HepG2 (cell line): Measurements from ENCODE around the gene TMBIM1. TPM values are rescaled to one million over a fixed set of nuclear protein-coding genes. Genes with fewer than 3 reads are reported as not detected.

Experiments
- GTF3A ChIP-seq: sonication (generic); formaldehyde crosslinking; conservative IDR thresholded peaks from 2 replicates; pipeline ENCODE4 v1.4.0; 2020; ENCODE audit warnings: mild to moderate bottlenecking, missing genetic modification reagents
- MAFF ChIP-seq: IDR thresholded peaks from 2 replicates; pipeline ENCODE4 v1.6.1; 2011; ENCODE audit warnings: low read depth, low read length, improper control_type of control experiment
- MED8 ChIP-seq: sonication (generic); formaldehyde crosslinking; IDR thresholded peaks from 2 replicates; pipeline ENCODE4 v1.8.1; 2023; ENCODE audit warnings: mild to moderate bottlenecking, missing genetic modification reagents; ENCODE audit not compliant: insufficient replicate concordance
- MZF1 ChIP-seq: sonication (generic); formaldehyde crosslinking; IDR thresholded peaks from 2 replicates; pipeline ENCODE4 v1.8.1; 2023; ENCODE audit warnings: mild to moderate bottlenecking, missing genetic modification reagents, borderline replicate concordance
- PAWR ChIP-seq: sonication (generic); formaldehyde crosslinking; IDR thresholded peaks from 2 replicates; pipeline ENCODE4 v1.4.0; 2020; ENCODE audit warnings: missing genetic modification reagents, mild to moderate bottlenecking, borderline replicate concordance
- TAF15 ChIP-seq: fragments of 200-400 bp; formaldehyde crosslinking; IDR thresholded peaks from one replicate; pipeline ENCODE4 v1.6.1; 2018; ENCODE audit warnings: mild to moderate bottlenecking, low read depth, low read length; ENCODE audit not compliant: poor library complexity, severe bottlenecking
- ZBTB20 ChIP-seq: sonication (generic); formaldehyde crosslinking; IDR thresholded peaks from 2 replicates; pipeline ENCODE4 v1.8.1; 2023; ENCODE audit warnings: missing genetic modification reagents, low read depth, mild to moderate bottlenecking, borderline replicate concordance
- ZNF354B ChIP-seq: sonication (generic); formaldehyde crosslinking; IDR thresholded peaks from 2 replicates; pipeline ENCODE4 v1.8.0; 2022; ENCODE audit warnings: mild to moderate bottlenecking, missing genetic modification reagents
- ZNF430 ChIP-seq: sonication (generic); formaldehyde crosslinking; IDR thresholded peaks from 2 replicates; pipeline ENCODE4 v1.9.0; 2021; ENCODE audit warnings: mild to moderate bottlenecking, missing genetic modification reagents
- ZNF547 ChIP-seq: sonication (generic); formaldehyde crosslinking; IDR thresholded peaks from 2 replicates; pipeline ENCODE4 v1.5.1; 2020; ENCODE audit warnings: mild to moderate bottlenecking, missing genetic modification reagents
- polyA plus RNA-seq, 8 experiments: library from polyadenylated mRNA; depleted of rRNA in 3 of 8; stranded (reverse) in 7 of 8; unstranded in 1 of 8; fragments of >200 nt; fragmentation: Illumina TruSeq in 4 of 8; extraction: Trizol in 4 of 8; gene quantifications; 2 replicates each; pipeline versions ENCODE4 v1.2.1 to v1.2.3, GENCODE V29; 2011 to 2016; ENCODE audit warnings: low read depth in 4 of 8, missing spikeins in 1 of 8, mixed read lengths in 1 of 8; ENCODE audit not compliant: insufficient read depth in 1 of 8
- total RNA-seq, 5 experiments: library from RNA; depleted of rRNA; stranded (reverse); fragments of >200 nt; fragmentation: Illumina TruSeq; extraction: Trizol; gene quantifications; 2 replicates each; pipeline ENCODE4 v1.2.3, GENCODE V29; 2016; ENCODE audit warnings: low read depth in 1 of 5
- TF ChIP-seq, protein P1 (sequence below): sonication (generic); formaldehyde crosslinking; IDR thresholded peaks from 2 replicates; pipeline ENCODE4 v1.8.0; 2022; ENCODE audit warnings: missing genetic modification reagents, mild to moderate bottlenecking, moderate library complexity, borderline replicate concordance
- TF ChIP-seq, protein P2 (sequence below): IDR thresholded peaks from 2 replicates; pipeline ENCODE4 v1.6.1; 2012; ENCODE audit warnings: inconsistent platforms
- TF ChIP-seq, protein P3 (sequence below): IDR thresholded peaks from 2 replicates; pipeline ENCODE4 v1.6.1; 2016; ENCODE audit warnings: mild to moderate bottlenecking, missing biosample characterization, missing genetic modification reagents
- TF ChIP-seq, protein P4 (sequence below): sonication (generic); formaldehyde crosslinking; IDR thresholded peaks from 2 replicates; pipeline ENCODE4 v1.8.1; 2022; ENCODE audit warnings: low read depth, mild to moderate bottlenecking, missing genetic modification reagents

TMBIM1 gene
- total and polyA plus RNA-seq, 2 of the 13 experiments (the other 11 are each of a cell fraction or from before 2014, with no cell fraction given): 127 to 139 TPM

DNA sequence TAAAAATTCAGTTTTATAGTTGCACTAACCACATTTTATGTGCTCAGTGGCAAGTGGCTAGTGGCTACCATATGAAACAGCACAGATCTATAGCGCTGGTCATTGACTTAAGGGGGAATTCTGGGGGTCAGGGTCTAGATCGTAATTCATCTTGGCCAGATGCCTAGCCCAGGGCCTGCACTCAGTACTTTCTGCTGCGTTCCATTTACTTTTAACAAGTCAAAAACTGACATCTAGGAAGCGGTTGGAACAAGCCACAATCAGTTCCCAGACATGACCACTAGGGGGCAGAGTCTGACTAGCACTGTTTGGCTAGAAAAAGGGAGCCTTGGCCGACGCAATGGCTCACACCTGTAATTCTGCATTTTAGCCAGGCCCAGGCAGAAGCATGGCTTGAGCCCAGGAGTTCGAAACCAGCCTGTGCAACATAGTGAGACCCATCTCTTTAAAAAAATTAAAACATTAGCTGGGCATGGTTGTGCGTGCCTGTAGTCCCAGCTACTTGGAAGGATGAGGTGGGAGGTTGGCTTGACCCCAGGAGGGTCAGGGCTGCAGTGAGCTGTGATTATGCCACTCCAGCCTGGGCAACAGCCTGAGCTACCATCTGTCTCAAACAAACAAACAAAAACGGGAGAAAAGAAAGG lies 9.0 kb upstream of the TMBIM1 start (continued):
- TF ChIP-seq, protein P1, sequence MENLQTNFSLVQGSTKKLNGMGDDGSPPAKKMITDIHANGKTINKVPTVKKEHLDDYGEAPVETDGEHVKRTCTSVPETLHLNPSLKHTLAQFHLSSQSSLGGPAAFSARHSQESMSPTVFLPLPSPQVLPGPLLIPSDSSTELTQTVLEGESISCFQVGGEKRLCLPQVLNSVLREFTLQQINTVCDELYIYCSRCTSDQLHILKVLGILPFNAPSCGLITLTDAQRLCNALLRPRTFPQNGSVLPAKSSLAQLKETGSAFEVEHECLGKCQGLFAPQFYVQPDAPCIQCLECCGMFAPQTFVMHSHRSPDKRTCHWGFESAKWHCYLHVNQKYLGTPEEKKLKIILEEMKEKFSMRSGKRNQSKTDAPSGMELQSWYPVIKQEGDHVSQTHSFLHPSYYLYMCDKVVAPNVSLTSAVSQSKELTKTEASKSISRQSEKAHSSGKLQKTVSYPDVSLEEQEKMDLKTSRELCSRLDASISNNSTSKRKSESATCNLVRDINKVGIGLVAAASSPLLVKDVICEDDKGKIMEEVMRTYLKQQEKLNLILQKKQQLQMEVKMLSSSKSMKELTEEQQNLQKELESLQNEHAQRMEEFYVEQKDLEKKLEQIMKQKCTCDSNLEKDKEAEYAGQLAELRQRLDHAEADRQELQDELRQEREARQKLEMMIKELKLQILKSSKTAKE (CRISPR knock-in tag): no peak
- TF ChIP-seq, protein P2, sequence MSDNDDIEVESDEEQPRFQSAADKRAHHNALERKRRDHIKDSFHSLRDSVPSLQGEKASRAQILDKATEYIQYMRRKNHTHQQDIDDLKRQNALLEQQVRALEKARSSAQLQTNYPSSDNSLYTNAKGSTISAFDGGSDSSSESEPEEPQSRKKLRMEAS: peak; percentile 47; the same call in 1 of the 2 replicates
- TF ChIP-seq MED8 (CRISPR knock-in tag) (no peak), MZF1 (CRISPR knock-in tag) (no peak), PAWR (CRISPR knock-in tag) (no peak), ZBTB20 (CRISPR knock-in tag) (no peak), ZNF430 (CRISPR knock-in tag) (no peak), ZNF547 (peak; percentile 69; the same call in 1 of the 2 replicates), ZNF354B (no peak), TAF15 (no peak), GTF3A (CRISPR knock-in tag) (no peak; the same call in 1 of the 2 replicates), MAFF (peak; percentile 43)
- TF ChIP-seq, protein P3, sequence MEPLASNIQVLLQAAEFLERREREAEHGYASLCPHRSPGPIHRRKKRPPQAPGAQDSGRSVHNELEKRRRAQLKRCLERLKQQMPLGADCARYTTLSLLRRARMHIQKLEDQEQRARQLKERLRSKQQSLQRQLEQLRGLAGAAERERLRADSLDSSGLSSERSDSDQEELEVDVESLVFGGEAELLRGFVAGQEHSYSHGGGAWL (CRISPR knock-in tag): 0 out of 2 replicates have a peak, but pooled peaks have one; percentile 43
- TF ChIP-seq, protein P4, sequence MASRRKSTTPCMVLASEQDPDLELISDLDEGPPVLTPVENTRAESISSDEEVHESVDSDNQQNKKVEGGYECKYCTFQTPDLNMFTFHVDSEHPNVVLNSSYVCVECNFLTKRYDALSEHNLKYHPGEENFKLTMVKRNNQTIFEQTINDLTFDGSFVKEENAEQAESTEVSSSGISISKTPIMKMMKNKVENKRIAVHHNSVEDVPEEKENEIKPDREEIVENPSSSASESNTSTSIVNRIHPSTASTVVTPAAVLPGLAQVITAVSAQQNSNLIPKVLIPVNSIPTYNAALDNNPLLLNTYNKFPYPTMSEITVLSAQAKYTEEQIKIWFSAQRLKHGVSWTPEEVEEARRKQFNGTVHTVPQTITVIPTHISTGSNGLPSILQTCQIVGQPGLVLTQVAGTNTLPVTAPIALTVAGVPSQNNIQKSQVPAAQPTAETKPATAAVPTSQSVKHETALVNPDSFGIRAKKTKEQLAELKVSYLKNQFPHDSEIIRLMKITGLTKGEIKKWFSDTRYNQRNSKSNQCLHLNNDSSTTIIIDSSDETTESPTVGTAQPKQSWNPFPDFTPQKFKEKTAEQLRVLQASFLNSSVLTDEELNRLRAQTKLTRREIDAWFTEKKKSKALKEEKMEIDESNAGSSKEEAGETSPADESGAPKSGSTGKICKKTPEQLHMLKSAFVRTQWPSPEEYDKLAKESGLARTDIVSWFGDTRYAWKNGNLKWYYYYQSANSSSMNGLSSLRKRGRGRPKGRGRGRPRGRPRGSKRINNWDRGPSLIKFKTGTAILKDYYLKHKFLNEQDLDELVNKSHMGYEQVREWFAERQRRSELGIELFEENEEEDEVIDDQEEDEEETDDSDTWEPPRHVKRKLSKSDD (CRISPR knock-in tag): no peak
